Kidney (tissue), 14 donors: ENCODE results near the gene KLRG1. TPM values are rescaled to one million over a fixed set of nuclear protein-coding genes. Genes with fewer than 3 reads are reported as not detected.

Source experiments
- DNase-seq, 5 donors: peaks; one replicate each; pipeline ENCODE4 v3.0.0-alpha.2; 2013 to 2020
- FAIRE-seq: peaks from 2 replicates; lab custom pipeline; 2012; peaks lifted over from hg19 to GRCh38; lab: Jason Lieb, UNC
- H3K27ac ChIP-seq, 2 donors: one replicate each; pipeline ENCODE4 v1.7.0; 2013; ENCODE audit warnings: low read depth in 2 of 2, low read length in 2 of 2, inconsistent platforms in 1 of 2
- H3K27me3 ChIP-seq: one replicate; pipeline ENCODE4 v1.7.1; 2013; ENCODE audit warnings: low read length, inconsistent platforms; ENCODE audit not compliant: control insufficient read depth, insufficient read depth
- H3K36me3 ChIP-seq, 3 donors: one replicate each; pipeline versions ENCODE4 v1.7.0 to v1.7.1; 2013; ENCODE audit warnings: low read length in 3 of 3, control low read depth in 1 of 3, inconsistent platforms in 1 of 3; ENCODE audit not compliant: insufficient read depth in 3 of 3, control insufficient read depth in 2 of 3
- H3K4me1 ChIP-seq, 3 donors: one replicate each; pipeline versions ENCODE4 v1.7.0 to v1.7.1; 2013; ENCODE audit warnings: low read length in 3 of 3, inconsistent platforms in 1 of 3, low read depth in 1 of 3; ENCODE audit not compliant: control insufficient read depth in 2 of 3, insufficient read depth in 2 of 3
- H3K4me3 ChIP-seq, 3 donors: one replicate each; pipeline versions ENCODE4 v1.7.0 to v1.8.1; 2013; ENCODE audit warnings: low read length in 3 of 3, control low read depth in 1 of 3, inconsistent platforms in 1 of 3
- H3K9ac ChIP-seq, 3 donors: one replicate each; pipeline versions ENCODE4 v1.7.0 to v1.7.1; 2013; ENCODE audit warnings: low read length in 3 of 3, control low read depth in 1 of 3, inconsistent platforms in 1 of 3
- H3K9me3 ChIP-seq, 3 donors: one replicate each; pipeline versions ENCODE4 v1.7.0 to v1.7.1; 2013; ENCODE audit warnings: low read length in 3 of 3, control low read depth in 1 of 3, inconsistent platforms in 1 of 3; ENCODE audit not compliant: control insufficient read depth in 2 of 3, insufficient read depth in 1 of 3
- CTCF ChIP-seq: IDR thresholded peaks from 3 replicates; pipeline ENCODE4 v1.5.1; 2012; ENCODE audit warnings: mild to moderate bottlenecking, moderate library complexity, borderline replicate concordance; ENCODE audit not compliant: insufficient read depth; ENCODE audit errors: extremely low read depth
- intact Hi-C: fragments of 100-400 bp; cut with DNase I; formaldehyde crosslinking; loops from one replicate; pipeline ENCODE4 v1.11.1; 2022
- polyA plus RNA-seq: library from polyadenylated mRNA; stranded (reverse); fragments of 350-450 nt; fragmentation: Illumina TruSeq; extraction: RNeasy Lipid Tissue Mini Kit (QIAGEN cat#74804); gene quantifications from one replicate; pipeline ENCODE4 v1.2.3, GENCODE V29; 2014; ENCODE audit warnings: low read depth, low replicate concordance; ENCODE audit not compliant: insufficient read depth
- total RNA-seq: library from RNA; stranded (reverse); fragmentation: NEBNext Ultra II Directional; extraction: Animal tissue kit (Norgen Biotek cat#: 25700); gene quantifications from one replicate; pipeline ENCODE4 v1.2.1, GENCODE V29; 2021
- donor health status: control.
- donor health status: control.
- donor health status: control.
- donor health status: control.
- donor health status: control.
- donor health status: DM: yes; HTN: yes; CAD: no.
- donor health status: Normal renal cell carcinoma (clear cell type).

KLRG1 gene
- total and polyA plus RNA-seq, 2 donors from 2014 or later = 3.2 to 7.7 TPM

GRCh38 chr12:9030776-9031175, 41.4 kb downstream of the KLRG1 start:
- Histone ChIP-seq H3K4me1 (no peaks in the 10 kb centered on the region), H3K4me3 (no peak overlapping the region), H3K36me3 (no peaks in the 10 kb centered on the region), H3K9ac (no peak overlapping the region), H3K27ac (no peak overlapping the region), H3K9me3 (no peaks in the 10 kb centered on the region), H3K27me3 (no peaks in the 10 kb centered on the region)
- intact Hi-C loops = no loop called here
- no peak for DNase-seq
- TF ChIP-seq CTCF = no peak
- no peak for FAIRE-seq

GRCh38 chr12:9032202-9032964, 43.0 kb downstream of the KLRG1 start:
- no peak overlapping the region for H3K9ac ChIP-seq
- no peaks in the 10 kb centered on the region for H3K4me1 ChIP-seq
- no peak overlapping the region for H3K27ac ChIP-seq
- no peaks in the 10 kb centered on the region for H3K27me3 ChIP-seq
- H3K9me3 ChIP-seq = no peaks in the 10 kb centered on the region
- no peak overlapping the region for H3K4me3 ChIP-seq
- intact Hi-C loops = no loop called here
- TF ChIP-seq CTCF = no peak
- DNase-seq (no peak), FAIRE-seq (no peak)
- H3K36me3 ChIP-seq = no peaks in the 10 kb centered on the region

GRCh38 chr12:9033265-9033887, 44.0 kb downstream of the KLRG1 start:
- Histone ChIP-seq H3K4me1 (no peaks in the 10 kb centered on the region), H3K9me3 (no peaks in the 10 kb centered on the region), H3K27ac (no peak overlapping the region), H3K9ac (no peak overlapping the region), H3K27me3 (no peaks in the 10 kb centered on the region), H3K36me3 (no peaks in the 10 kb centered on the region), H3K4me3 (no peak overlapping the region)
- FAIRE-seq = no peak
- no peak for TF ChIP-seq CTCF
- no peak for DNase-seq
- intact Hi-C loops = no loop called here
